Measurements from ENCODE around the gene TDRD10.

DNA sequence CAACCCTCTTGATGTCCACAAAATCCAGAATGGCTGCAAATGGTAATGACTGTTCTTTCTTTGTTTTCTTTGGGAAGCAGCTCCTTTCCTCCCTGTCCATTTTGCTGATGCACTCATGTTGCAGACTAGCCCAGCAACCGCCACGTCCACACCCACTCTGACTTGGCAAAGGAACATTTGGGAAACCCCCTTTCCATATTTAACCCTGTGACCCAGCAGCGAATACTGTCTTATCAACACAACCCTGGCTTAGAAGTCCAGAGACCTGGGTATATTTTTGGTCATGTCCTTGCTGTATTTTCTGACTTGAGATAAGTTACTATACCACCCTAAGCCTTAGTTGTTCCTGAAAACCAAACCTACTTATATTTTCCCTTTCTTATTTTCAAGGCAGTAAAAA, 18.3 kb downstream of the TDRD10 start:
- TF ChIP-seq, protein P1, sequence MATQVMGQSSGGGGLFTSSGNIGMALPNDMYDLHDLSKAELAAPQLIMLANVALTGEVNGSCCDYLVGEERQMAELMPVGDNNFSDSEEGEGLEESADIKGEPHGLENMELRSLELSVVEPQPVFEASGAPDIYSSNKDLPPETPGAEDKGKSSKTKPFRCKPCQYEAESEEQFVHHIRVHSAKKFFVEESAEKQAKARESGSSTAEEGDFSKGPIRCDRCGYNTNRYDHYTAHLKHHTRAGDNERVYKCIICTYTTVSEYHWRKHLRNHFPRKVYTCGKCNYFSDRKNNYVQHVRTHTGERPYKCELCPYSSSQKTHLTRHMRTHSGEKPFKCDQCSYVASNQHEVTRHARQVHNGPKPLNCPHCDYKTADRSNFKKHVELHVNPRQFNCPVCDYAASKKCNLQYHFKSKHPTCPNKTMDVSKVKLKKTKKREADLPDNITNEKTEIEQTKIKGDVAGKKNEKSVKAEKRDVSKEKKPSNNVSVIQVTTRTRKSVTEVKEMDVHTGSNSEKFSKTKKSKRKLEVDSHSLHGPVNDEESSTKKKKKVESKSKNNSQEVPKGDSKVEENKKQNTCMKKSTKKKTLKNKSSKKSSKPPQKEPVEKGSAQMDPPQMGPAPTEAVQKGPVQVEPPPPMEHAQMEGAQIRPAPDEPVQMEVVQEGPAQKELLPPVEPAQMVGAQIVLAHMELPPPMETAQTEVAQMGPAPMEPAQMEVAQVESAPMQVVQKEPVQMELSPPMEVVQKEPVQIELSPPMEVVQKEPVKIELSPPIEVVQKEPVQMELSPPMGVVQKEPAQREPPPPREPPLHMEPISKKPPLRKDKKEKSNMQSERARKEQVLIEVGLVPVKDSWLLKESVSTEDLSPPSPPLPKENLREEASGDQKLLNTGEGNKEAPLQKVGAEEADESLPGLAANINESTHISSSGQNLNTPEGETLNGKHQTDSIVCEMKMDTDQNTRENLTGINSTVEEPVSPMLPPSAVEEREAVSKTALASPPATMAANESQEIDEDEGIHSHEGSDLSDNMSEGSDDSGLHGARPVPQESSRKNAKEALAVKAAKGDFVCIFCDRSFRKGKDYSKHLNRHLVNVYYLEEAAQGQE (IDR thresholded peaks at IDR 0.05; ENCODE audit: low read depth): no peak
- TF ChIP-seq TCF12 (IDR thresholded peaks at IDR 0.05; ENCODE audit: low read depth) (no peak), YY1 (IDR thresholded peaks at IDR 0.05; ENCODE audit: low read depth) (no peak), TAF1 (IDR thresholded peaks at IDR 0.05; ENCODE audit: low read depth) (no peak), FOXM1 (IDR thresholded peaks at IDR 0.05; ENCODE audit: borderline replicate concordance, low read depth) (no peak), RAD21 (IDR thresholded peaks at IDR 0.05; ENCODE audit: low read depth) (no peak), TEAD4 (IDR thresholded peaks at IDR 0.05) (no peak)
- TF ChIP-seq, protein P2, sequence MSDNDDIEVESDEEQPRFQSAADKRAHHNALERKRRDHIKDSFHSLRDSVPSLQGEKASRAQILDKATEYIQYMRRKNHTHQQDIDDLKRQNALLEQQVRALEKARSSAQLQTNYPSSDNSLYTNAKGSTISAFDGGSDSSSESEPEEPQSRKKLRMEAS (IDR thresholded peaks at IDR 0.05): no peak
- TF ChIP-seq, protein P3, sequence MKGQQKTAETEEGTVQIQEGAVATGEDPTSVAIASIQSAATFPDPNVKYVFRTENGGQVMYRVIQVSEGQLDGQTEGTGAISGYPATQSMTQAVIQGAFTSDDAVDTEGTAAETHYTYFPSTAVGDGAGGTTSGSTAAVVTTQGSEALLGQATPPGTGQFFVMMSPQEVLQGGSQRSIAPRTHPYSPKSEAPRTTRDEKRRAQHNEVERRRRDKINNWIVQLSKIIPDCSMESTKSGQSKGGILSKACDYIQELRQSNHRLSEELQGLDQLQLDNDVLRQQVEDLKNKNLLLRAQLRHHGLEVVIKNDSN (IDR thresholded peaks at IDR 0.05): no peak

All from Ishikawa (cell line).